Heart right ventricle (tissue), 16 donors: ENCODE measurements around the gene GPATCH2L. TPM values are rescaled to one million over a fixed set of nuclear protein-coding genes. Genes with fewer than 3 reads are reported as not detected.

ENCODE experiments used
- ATAC-seq, 8 donors: fragments of 200-7000 bp; cut with Tn5 transposase; one replicate each; pipeline ENCODE4 v1.9.1; 2020; ENCODE audit warnings: mild to moderate bottlenecking in 8 of 8, moderate library complexity in 8 of 8, moderate number of reproducible peaks in 1 of 8
- DNase-seq, 2 donors: peaks; one replicate each; pipeline ENCODE4 v3.0.0-alpha.2; 2020
- H3K27ac ChIP-seq, 10 donors: fragments of 200-600 bp; sonication (generic) in 2 of 10; one replicate each; pipeline versions ENCODE4 v1.5.0 to v1.8.0; 2020 to 2022; ENCODE audit warnings: mild to moderate bottlenecking in 3 of 10
- H3K27me3 ChIP-seq, 7 donors: fragments of 200-600 bp; one replicate each; pipeline ENCODE4 v1.8.0; 2021 to 2022; ENCODE audit warnings: mild to moderate bottlenecking in 2 of 7
- H3K36me3 ChIP-seq, 9 donors: fragments of 200-600 bp; sonication (generic) in 1 of 9; one replicate each; pipeline versions ENCODE4 v1.5.0 to v1.8.0; 2020 to 2022; ENCODE audit warnings: mild to moderate bottlenecking in 2 of 9
- H3K4me1 ChIP-seq, 9 donors: fragments of 200-600 bp; sonication (generic) in 1 of 9; one replicate each; pipeline versions ENCODE4 v1.5.0 to v1.8.0; 2020 to 2022; ENCODE audit warnings: mild to moderate bottlenecking in 4 of 9
- H3K4me3 ChIP-seq, 10 donors: fragments of 200-600 bp; sonication (generic) in 2 of 10; one replicate each; pipeline versions ENCODE4 v1.5.0 to v1.8.0; 2020 to 2022; ENCODE audit warnings: mild to moderate bottlenecking in 7 of 10, moderate library complexity in 2 of 10
- H3K9me3 ChIP-seq, 11 donors: fragments of 200-600 bp in 10 of 11; sonication (generic) in 2 of 11; one replicate each; pipeline versions ENCODE4 v1.5.0 to v1.8.0; 2013 to 2022; ENCODE audit warnings: mild to moderate bottlenecking in 2 of 11, control low read depth in 1 of 11, moderate library complexity in 1 of 11
- CTCF ChIP-seq, 9 donors: fragments of 200-600 bp; sonication (generic) in 2 of 9; IDR thresholded peaks; one replicate each; pipeline versions ENCODE4 v1.5.0 to v1.8.0; 2021 to 2022; ENCODE audit warnings: antibody characterized with exemption in 9 of 9, mild to moderate bottlenecking in 5 of 9, moderate library complexity in 1 of 9
- WGBS, 2 donors: extraction: QIAGEN DNeasy Blood & Tissue Kit; methylation state at CpG; one replicate each; pipeline ENCODE4 v1.1.7; 2013; ENCODE audit warnings: inconsistent platforms in 1 of 2; 5-methylcytosine and 5-hydroxymethylcytosine counted together
- intact Hi-C, 10 donors: fragments of 100-400 bp; cut with DNase I; formaldehyde crosslinking; loops; one replicate each; pipeline versions ENCODE4 v1.11.1 to v1.14.2; 2022
- polyA plus RNA-seq, 2 donors: library from polyadenylated mRNA; stranded (reverse); fragments of 200-250 nt; gene quantifications; one replicate each; pipeline ENCODE4 v1.2.3, GENCODE V29; 2013
- total RNA-seq, 10 donors: library from RNA; stranded (reverse); fragmentation: NEBNext Ultra II Directional in 3 of 10; extraction: Animal tissue kit (Norgen Biotek cat#: 25700) in 3 of 10; gene quantifications; one replicate each; pipeline versions ENCODE4 v1.2.1 to v1.2.4, GENCODE V29; 2021 to 2023
- donor health status: Arrhythmogenic right ventricular cardiomyopathy.
- donor health status: ischemic (EF 13 %, LVEDD 7.1; RV severe dilation, severe dysfunction).
- donor health status: healthy with polysubstance abuse.
- donor health status: DM: no; HTN: yes; CAD: no.
- donor health status: DM: no; HTN: no; CAD: no.
- donor health status: ischemic (EF 25% LVEDD 6.9; RV normal size, moderate dysfunction).
- donor health status: ischemic (EF 25% LVEDD 5.7; RV mildly dilated, moderate dysfunction).
- donor health status: healthy.
- donor health status: DM: yes; HTN: yes; CAD: no.
- donor health status: Ischemic cardiomyopathy.
- donor health status: ischemic (EF 35%, LVEDD 5.7; RV mildly dilated, moderate dysfunction).
- donor health status: nonischemic (EF 11% LVEDD 7.7; RV severe dilation, severe dysfunction).
- donor health status: DM: yes; HTN: yes; CAD: no.
- donor health status: PGD.
- donor health status: ischemic (EF 29% LVEDD 5.4; RV normal size, mild dysfunction).
- donor health status: nonischemic (EF 23%, LVEDD 6.1; RV moderate dilation, normal function).

The GPATCH2L gene
- total and polyA plus RNA-seq, 12 donors = 4.6 to 27.9 (median 24.6) TPM

GRCh38 chr14:76133103-76133502, 18.6 kb upstream of the GPATCH2L start:
- 8 to 14% methylated on average over 4 of the region's 4 CpGs for WGBS, 2 donors
- peaks cover 0 to 98% (median 90%) of the 10 kb centered on the region in 7 donors for H3K27me3 ChIP-seq
- intact Hi-C loops = no loop called here

GRCh38 chr14:76134231-76134630, 17.5 kb upstream of the GPATCH2L start:
- TF ChIP-seq CTCF (IDR thresholded peaks at IDR 0.05) = no peak
- ATAC-seq (no peak), DNase-seq (no peak)
- intact Hi-C loops = no loop called here
- peaks cover 0 to 9% (median 3%) of the 10 kb centered on the region in 9 donors for H3K4me1 ChIP-seq
- H3K27me3 ChIP-seq = peaks cover 0 to 98% (median 93%) of the 10 kb centered on the region in 7 donors
- no peak overlapping the region for H3K27ac ChIP-seq
- WGBS, 2 donors = 87 to 89% methylated on average over 19 of the region's 19 CpGs
- no peak overlapping the region for H3K4me3 ChIP-seq
- H3K36me3 ChIP-seq = no peaks in the 10 kb centered on the region
- no peaks in the 10 kb centered on the region for H3K9me3 ChIP-seq

More at GRCh38 chr14:76133103-76133502, 18.6 kb upstream of the GPATCH2L start:
- ATAC-seq = peak in 1 of 8 donors; percentile 22
- Histone ChIP-seq H3K27ac (no peak overlapping the region), H3K36me3 (no peaks in the 10 kb centered on the region), H3K4me1 (peaks cover 0 to under 1% (median 0%) of the 10 kb centered on the region in 9 donors), H3K4me3 (no peak overlapping the region), H3K9me3 (no peaks in the 10 kb centered on the region)
- TF ChIP-seq CTCF (IDR thresholded peaks at IDR 0.05) = no peak
- DNase-seq = no peak

- ATAC-seq = no peak
- WGBS, 2 donors = 57 to 63% methylated on average over 7 of the region's 7 CpGs
- no peak for DNase-seq
- Histone ChIP-seq H3K27ac (no peak overlapping the region), H3K4me1 (peaks cover 0 to 10% (median 3%) of the 10 kb centered on the region in 9 donors), H3K27me3 (peaks cover 0 to 100% (median 92%) of the 10 kb centered on the region in 7 donors), H3K36me3 (no peaks in the 10 kb centered on the region), H3K9me3 (no peaks in the 10 kb centered on the region), H3K4me3 (no peak overlapping the region)
- intact Hi-C loops = no loop called here
- TF ChIP-seq CTCF (IDR thresholded peaks at IDR 0.05) = no peak
These were observed 16.0 kb upstream of the GPATCH2L start for GRCh38 chr14:76135722-76136121.

GRCh38 chr14:76136476-76137110, 15.1 kb upstream of the GPATCH2L start:
- no peaks in the 10 kb centered on the region for H3K36me3 ChIP-seq
- no peak overlapping the region for H3K4me3 ChIP-seq
- DNase-seq (no peak), ATAC-seq (no peak)
- intact Hi-C loops = no loop called here
- H3K27ac ChIP-seq = no peak overlapping the region
- H3K4me1 ChIP-seq = peaks cover 0 to 10% (median 3%) of the 10 kb centered on the region in 9 donors
- H3K9me3 ChIP-seq = peaks cover 0 to 1% (median 0%) of the 10 kb centered on the region in 11 donors
- no peak for TF ChIP-seq CTCF (IDR thresholded peaks at IDR 0.05)
- 14 to 15% methylated on average over 13 of the region's 13 CpGs for WGBS, 2 donors
- peaks cover 0 to 100% (median 91%) of the 10 kb centered on the region in 7 donors for H3K27me3 ChIP-seq
